Embryonic facial prominence (tissue), 1 donor: Measurements from ENCODE around the gene TTC29.
"Not testable (repeated sequence)": the region's sequence is repeated elsewhere in the genome, so short reads cannot be mapped to it uniquely, and the experiment has no call there.

Experiments used
- DNase-seq: peaks from one replicate; pipeline ENCODE4 v3.0.0-alpha.2; 2016; ENCODE audit errors: extremely low spot score

The TTC29 gene

GRCh38 chr4:146857298-146857697, 88.4 kb downstream of the TTC29 start:
- no peak for DNase-seq

DNA sequence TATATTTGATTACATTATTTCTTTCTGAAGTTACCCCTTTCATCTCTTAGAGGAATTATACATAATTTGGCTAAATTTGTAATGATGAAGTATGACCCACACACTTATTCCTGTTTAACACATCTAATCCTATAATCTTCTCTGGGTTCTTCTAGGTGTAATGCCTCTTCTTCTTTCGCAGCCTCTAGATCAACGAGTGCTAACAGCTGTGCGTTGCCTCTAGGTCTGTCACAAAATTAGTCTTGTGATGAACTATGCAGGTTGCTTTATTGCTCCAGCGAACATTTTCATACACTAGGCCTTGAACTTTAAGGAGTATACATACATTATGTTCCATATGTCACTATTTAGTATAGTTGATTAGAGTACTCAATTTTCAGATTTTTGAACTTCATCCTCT, 89.9 kb downstream of the TTC29 start:
- DNase-seq = no peak

- DNase-seq = no peak
Measured at GRCh38 chr4:146852360-146852759, 93.3 kb downstream of the TTC29 start.

GRCh38 chr4:146847345-146847744, 98.3 kb downstream of the TTC29 start:
- DNase-seq = no peak

- no peak for DNase-seq
Measured at GRCh38 chr4:146846882-146847281, 98.8 kb downstream of the TTC29 start.

- no peak for DNase-seq
Measured at GRCh38 chr4:146844761-146845160, 100.9 kb downstream of the TTC29 start.

DNA sequence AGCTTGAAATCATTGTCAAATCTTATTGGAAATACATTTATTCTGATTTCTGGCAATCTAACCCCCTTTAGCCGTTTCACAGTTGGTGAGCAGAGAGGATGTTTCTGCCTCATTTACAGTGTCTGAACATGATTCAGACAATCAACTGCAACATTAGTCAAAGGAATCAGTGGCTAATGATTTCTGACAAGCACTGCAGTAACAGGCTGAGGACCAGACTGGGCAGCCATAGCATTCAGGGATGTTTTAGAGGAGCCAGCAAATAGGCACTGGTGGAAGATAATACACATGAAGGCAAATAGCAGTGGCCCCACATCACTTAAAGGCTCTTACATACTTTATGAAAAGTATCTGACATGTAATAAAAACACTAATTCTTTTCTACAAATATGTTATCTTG, 102.8 kb downstream of the TTC29 start:
- no peak for DNase-seq

- no peak for DNase-seq
Measured at GRCh38 chr4:146840731-146841130, 104.9 kb downstream of the TTC29 start.

GRCh38 chr4:146835096-146835495, 110.6 kb downstream of the TTC29 start:
- DNase-seq = no peak

GRCh38 chr4:146834263-146835034, 111.2 kb downstream of the TTC29 start:
- no peak for DNase-seq

DNA sequence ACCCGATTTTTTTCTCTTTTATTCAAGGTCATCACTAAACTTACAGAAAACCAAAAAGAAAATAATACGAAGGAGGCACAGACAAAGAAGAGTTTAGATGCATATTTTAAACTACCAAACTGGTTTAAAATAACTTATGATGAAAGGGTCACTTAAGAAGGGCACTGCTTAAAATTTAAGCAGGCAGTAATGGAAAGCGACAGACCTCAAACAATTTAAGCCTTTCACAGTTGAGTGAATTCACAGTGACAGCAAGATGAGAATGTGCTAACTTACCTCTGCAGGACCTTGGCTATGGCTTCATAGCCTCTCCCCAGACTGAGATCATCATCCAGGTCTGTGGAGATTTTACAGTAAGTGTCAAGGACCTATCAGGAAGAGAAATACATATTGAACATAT, 112.1 kb downstream of the TTC29 start:
- DNase-seq = no peak

- DNase-seq = not testable (repeated sequence)
Measured at GRCh38 chr4:146822980-146823379, 122.7 kb downstream of the TTC29 start.

DNA sequence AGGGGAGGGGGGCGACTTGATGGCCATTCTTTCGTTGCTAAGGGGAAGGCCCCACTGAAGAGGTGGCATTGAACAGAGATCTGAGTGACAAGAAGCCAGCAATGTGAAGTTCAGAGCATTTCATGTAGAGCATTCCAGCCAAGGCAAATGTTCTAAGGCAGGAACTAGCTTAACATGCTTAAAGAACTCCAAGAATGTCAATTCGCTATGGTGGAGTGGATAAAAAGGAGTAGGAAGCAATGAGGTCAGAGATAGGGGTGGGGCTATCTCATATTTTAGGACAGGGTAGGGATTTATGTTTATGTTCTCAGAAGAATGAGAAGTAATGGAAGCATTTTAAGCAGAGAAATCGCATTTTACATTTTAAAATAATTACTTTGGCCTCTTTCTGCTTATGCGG, 130.9 kb downstream of the TTC29 start:
- no peak for DNase-seq

DNA sequence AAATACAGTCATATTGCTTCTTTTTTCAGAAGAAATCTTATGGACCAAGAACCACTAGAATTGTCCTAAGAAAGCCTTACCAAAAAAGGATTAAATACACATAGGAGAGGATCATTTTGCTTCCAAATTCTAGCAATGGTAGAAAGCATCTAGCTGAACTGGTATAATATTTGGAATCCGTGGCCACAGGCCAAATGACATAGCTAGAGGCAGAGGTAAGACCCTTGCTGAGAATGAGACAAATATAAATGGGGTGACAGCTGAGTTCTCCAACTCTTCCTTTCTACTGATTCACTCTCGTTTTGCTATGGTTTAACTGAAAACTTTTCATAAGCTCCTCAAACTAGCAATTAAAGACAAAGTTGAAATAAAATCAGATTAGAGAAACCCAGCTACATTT, 150.0 kb downstream of the TTC29 start:
- no peak for DNase-seq

GRCh38 chr4:146793727-146794126, 151.9 kb downstream of the TTC29 start:
- no peak for DNase-seq

- DNase-seq = no peak
Measured at GRCh38 chr4:146791439-146791838, 154.2 kb downstream of the TTC29 start.

- DNase-seq = no peak
Measured at GRCh38 chr4:146790515-146790914, 155.1 kb downstream of the TTC29 start.

GRCh38 chr4:146787731-146788130, 157.9 kb downstream of the TTC29 start:
- DNase-seq = no peak

- no peak for DNase-seq
Measured at GRCh38 chr4:146776691-146777090, 169.0 kb downstream of the TTC29 start.

- DNase-seq = no peak
Measured at GRCh38 chr4:146763560-146763959, 182.1 kb downstream of the TTC29 start.

GRCh38 chr4:146762016-146762415, 183.6 kb downstream of the TTC29 start:
- no peak for DNase-seq

GRCh38 chr4:146742416-146742815, 203.2 kb downstream of the TTC29 start:
- DNase-seq = peak; percentile 9

DNA sequence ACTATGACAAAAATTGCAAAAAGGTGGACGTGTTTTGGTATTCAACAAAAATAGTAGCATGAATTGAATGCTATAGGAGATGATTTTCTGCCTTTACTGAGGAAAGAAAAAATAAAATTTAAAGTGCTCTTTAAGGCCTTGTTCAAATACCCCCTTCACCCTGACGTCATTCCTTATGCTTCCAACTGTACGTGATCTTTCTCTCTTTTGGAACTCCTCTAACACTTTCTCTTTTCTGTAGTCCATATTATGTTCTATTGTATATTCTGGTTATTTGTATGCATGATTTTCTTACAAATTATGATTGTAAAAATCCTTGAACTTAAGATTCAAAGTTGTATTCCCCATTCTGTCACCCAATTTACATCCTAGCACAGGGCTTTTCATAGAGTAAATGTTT, 206.5 kb downstream of the TTC29 start:
- no peak for DNase-seq

DNA sequence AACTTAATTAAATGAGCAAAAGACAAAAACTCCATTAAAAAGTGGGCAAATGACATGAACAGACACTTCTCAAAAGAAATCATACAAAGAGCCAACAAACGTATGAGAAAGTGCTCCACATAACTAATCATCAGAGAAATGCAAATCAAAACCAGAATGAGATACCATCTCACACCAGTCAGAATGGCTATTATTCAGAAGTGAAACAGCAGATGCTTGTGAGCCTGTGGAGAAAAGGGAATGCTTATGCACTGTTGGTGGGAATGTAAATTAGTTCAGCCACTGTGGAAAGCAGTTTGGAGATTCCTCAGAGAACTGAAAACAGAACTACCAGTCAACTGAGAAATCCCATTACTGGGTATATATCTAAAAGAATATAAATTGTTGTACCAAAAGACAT, 222.1 kb downstream of the TTC29 start:
- DNase-seq = not testable (repeated sequence)
